Activated B cell treated with CpG ODN at 0.5 μM for 24 hours (primary cell): Measurements from ENCODE around the gene TMCC2. TPM values are rescaled to one million over a fixed set of nuclear protein-coding genes. Genes with fewer than 3 reads are reported as not detected.

Source experiments
- ATAC-seq: fragments of 200-7000 bp; cut with Tn5 transposase; one replicate; pipeline ENCODE4 v1.10.0; 2021; ENCODE audit warnings: low read depth, mild to moderate bottlenecking, moderate library complexity
- CTCF ChIA-PET: fragments of 350-600 bp; sonication (Branson Sonifier 250); formaldehyde crosslinking; loops from one replicate; lab custom pipeline; 2021; ENCODE audit warnings: antibody characterized with exemption; lab: Charles Lee
- POLR2A ChIA-PET: fragments of 350-600 bp; sonication (Branson Sonifier 250); formaldehyde crosslinking; loops from one replicate; lab custom pipeline; 2021; ENCODE audit warnings: antibody characterized with exemption; lab: Charles Lee
- DNase-seq: peaks from one replicate; pipeline ENCODE4 v3.0.0; 2022
- H3K27ac Mint-ChIP-seq: one replicate; pipeline ENCODE4 v1.8.0; 2020; ENCODE audit warnings: mixed read lengths
- H3K27me3 Mint-ChIP-seq: one replicate; pipeline ENCODE4 v1.8.0; 2021; ENCODE audit warnings: mixed read lengths
- H3K36me3 Mint-ChIP-seq: one replicate; pipeline ENCODE4 v1.8.0; 2021; ENCODE audit warnings: low read depth, mixed read lengths
- H3K4me1 Mint-ChIP-seq: one replicate; pipeline ENCODE4 v1.8.0; 2021; ENCODE audit warnings: mixed read lengths
- H3K4me3 Mint-ChIP-seq: one replicate; pipeline ENCODE4 v1.8.0; 2020; ENCODE audit warnings: mild to moderate bottlenecking, mixed read lengths
- H3K9me3 Mint-ChIP-seq: one replicate; pipeline ENCODE4 v1.8.0; 2020; ENCODE audit warnings: mixed read lengths
- intact Hi-C: fragments of 100-400 bp; cut with micrococcal nuclease; formaldehyde crosslinking; loops from one replicate; pipeline ENCODE4 v1.15.1; 2024
- total RNA-seq: library from RNA; stranded (reverse); gene quantifications from 2 replicates; pipeline ENCODE4 v1.2.3, GENCODE V29; 2022
- TF ChIP-seq, protein P1 (sequence below): fragments of 200-600 bp; IDR thresholded peaks from one replicate; pipeline ENCODE4 v1.8.0; 2022; ENCODE audit warnings: antibody characterized with exemption, mild to moderate bottlenecking

TMCC2 gene
- total RNA-seq, 1 donor from 2014 or later: 1.2 TPM

- intact Hi-C loops: loop anchor here (1.0 to 10.0 kb wide), 6 partner anchors 25 to 2001 kb away; partner anchors contain the start of genes FCMR, NUAK2 and PPP1R15B
- H3K36me3 Mint-ChIP-seq: peaks cover 1% of the 10 kb centered on the region
- H3K9me3 Mint-ChIP-seq: no peaks in the 10 kb centered on the region
- peak overlapping the region; percentile 98 for H3K27ac Mint-ChIP-seq
- ATAC-seq: peak; percentile 76
- ChIA-PET CTCF (interaction anchor here (0.9 to 10.0 kb wide), 8 partner anchors 8 to 37 kb away, joined by 3 to 139 read pairs (median 18); partner anchors contain the start of gene NUAK2), POLR2A (interaction anchor here (0.6 to 35.7 kb wide), 11 partner anchors 10 to 562 kb away, joined by 3 to 1622 read pairs (median 4); partner anchors contain the start of genes NUAK2 and PM20D1)
- TF ChIP-seq, protein P1, sequence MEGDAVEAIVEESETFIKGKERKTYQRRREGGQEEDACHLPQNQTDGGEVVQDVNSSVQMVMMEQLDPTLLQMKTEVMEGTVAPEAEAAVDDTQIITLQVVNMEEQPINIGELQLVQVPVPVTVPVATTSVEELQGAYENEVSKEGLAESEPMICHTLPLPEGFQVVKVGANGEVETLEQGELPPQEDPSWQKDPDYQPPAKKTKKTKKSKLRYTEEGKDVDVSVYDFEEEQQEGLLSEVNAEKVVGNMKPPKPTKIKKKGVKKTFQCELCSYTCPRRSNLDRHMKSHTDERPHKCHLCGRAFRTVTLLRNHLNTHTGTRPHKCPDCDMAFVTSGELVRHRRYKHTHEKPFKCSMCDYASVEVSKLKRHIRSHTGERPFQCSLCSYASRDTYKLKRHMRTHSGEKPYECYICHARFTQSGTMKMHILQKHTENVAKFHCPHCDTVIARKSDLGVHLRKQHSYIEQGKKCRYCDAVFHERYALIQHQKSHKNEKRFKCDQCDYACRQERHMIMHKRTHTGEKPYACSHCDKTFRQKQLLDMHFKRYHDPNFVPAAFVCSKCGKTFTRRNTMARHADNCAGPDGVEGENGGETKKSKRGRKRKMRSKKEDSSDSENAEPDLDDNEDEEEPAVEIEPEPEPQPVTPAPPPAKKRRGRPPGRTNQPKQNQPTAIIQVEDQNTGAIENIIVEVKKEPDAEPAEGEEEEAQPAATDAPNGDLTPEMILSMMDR: no peak
- DNase-seq: peak; percentile 71
- peaks cover 91% of the 10 kb centered on the region for H3K4me1 Mint-ChIP-seq
- H3K4me3 Mint-ChIP-seq: peak overlapping the region; percentile 71
- H3K27me3 Mint-ChIP-seq: no peaks in the 10 kb centered on the region
These were observed 60.2 kb downstream of the TMCC2 start for GRCh38 chr1:205287767-205288559.

DNA sequence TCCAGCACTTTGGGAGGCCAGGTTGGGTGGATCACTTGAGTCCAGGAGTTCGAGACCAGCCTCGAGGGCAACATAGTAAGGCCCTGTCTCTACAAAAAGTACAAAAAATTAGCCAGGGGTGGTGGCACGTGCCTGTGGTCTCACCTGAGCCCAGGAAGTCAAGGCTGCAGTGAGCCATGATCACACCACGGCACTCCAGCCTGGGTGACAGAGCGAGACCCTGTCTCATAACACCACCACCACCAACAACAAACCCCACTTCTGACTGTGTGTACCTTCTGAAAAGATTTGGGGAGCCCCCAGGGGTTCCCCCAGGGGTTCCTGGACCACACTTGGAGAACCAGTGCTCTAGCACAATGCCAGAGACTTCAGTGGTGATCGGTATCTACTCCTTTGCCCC, 63.9 kb downstream of the TMCC2 start:
- ChIA-PET CTCF (interaction anchor here (1.6 kb wide), 1 partner anchor 19 kb away, joined by 4 read pairs; no protein-coding TSS in a partner anchor), POLR2A (interaction anchor here (1.3 to 35.7 kb wide), 2 partner anchors 18 to 24 kb away, joined by 3 to 1622 read pairs; partner anchors contain the start of gene NUAK2)
- peak; percentile 9 for ATAC-seq
- peak; percentile 40 for DNase-seq
- Mint-ChIP-seq H3K27me3 (no peaks in the 10 kb centered on the region), H3K4me1 (peaks cover 91% of the 10 kb centered on the region), H3K9me3 (no peaks in the 10 kb centered on the region), H3K4me3 (no peak overlapping the region), H3K27ac (peak overlapping the region; percentile 74), H3K36me3 (peaks cover 1% of the 10 kb centered on the region)
- TF ChIP-seq, protein P1: no peak
- intact Hi-C loops: no loop called here

GRCh38 chr1:205293350-205294074, 65.8 kb downstream of the TMCC2 start:
- H3K27me3 Mint-ChIP-seq: no peaks in the 10 kb centered on the region
- ATAC-seq (no peak), DNase-seq (no peak)
- TF ChIP-seq, protein P1: no peak
- POLR2A ChIA-PET: interaction anchor here (1.4 to 35.7 kb wide), 3 partner anchors 8 to 22 kb away, joined by 5 to 1622 read pairs (median 7); partner anchors contain the start of gene NUAK2
- no peak overlapping the region for H3K4me3 Mint-ChIP-seq
- peaks cover 88% of the 10 kb centered on the region for H3K4me1 Mint-ChIP-seq
- H3K9me3 Mint-ChIP-seq: no peaks in the 10 kb centered on the region
- intact Hi-C loops: no loop called here
- CTCF ChIA-PET: interaction anchor here (1.2 to 4.4 kb wide), 4 partner anchors 18 to 31 kb away, joined by 3 to 21 read pairs (median 4); no protein-coding TSS in a partner anchor
- no peaks in the 10 kb centered on the region for H3K36me3 Mint-ChIP-seq
- H3K27ac Mint-ChIP-seq: peak overlapping the region; percentile 74

DNA sequence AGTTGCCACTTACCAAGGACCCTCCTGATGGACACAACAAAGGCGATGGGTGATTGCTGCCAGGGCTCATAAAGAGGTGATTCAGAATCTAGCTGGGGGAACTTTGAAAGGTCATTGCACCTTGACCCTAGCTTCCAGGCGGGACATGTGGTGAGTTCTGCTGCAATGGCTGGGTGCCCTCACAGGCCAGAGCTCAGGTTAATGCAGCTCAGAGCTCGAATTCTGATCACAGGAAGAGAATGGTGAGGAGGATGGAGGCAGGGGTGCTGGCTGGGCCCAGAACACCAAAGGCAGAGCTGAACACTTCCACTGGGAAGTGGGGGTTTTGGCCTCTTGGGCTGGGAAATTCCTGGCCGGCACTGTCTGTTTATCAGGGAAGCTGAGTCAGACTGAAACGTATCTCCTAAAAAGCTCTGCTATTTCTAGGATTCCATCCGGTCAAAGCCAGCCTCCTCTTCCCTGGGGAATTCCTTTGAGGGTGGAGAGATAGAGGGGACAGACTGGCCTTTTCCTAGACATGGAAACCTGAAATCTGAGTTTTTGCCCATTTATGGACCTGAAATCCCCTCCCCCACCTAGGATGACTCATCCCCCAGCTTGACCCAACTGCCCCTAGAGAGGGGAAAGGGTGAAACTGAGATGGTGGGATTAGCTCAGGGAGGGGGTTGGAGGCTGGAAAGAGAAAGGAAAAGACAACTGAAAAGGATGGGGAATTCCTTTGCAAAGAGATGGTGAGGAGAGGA, 66.6 kb downstream of the TMCC2 start:
- DNase-seq: no peak
- H3K36me3 Mint-ChIP-seq: no peaks in the 10 kb centered on the region
- intact Hi-C loops: no loop called here
- H3K4me1 Mint-ChIP-seq: peaks cover 87% of the 10 kb centered on the region
- H3K27ac Mint-ChIP-seq: peak overlapping the region; percentile 50
- ATAC-seq: no peak
- no peaks in the 10 kb centered on the region for H3K9me3 Mint-ChIP-seq
- no peaks in the 10 kb centered on the region for H3K27me3 Mint-ChIP-seq
- POLR2A ChIA-PET: interaction anchor here (0.7 to 35.7 kb wide), 5 partner anchors 9 to 21 kb away, joined by 3 to 1622 read pairs (median 5); partner anchors contain the start of gene NUAK2
- CTCF ChIA-PET: interaction anchor here (0.7 to 4.4 kb wide), 6 partner anchors 9 to 31 kb away, joined by 3 to 21 read pairs (median 3); no protein-coding TSS in a partner anchor
- H3K4me3 Mint-ChIP-seq: peak overlapping the region; percentile 38
- TF ChIP-seq, protein P1: no peak
